ENCODE measurements around the gene FGF8. TPM values are rescaled to one million over a fixed set of nuclear protein-coding genes. Genes with fewer than 3 reads are reported as not detected.

FGF8 gene
- total and polyA plus RNA-seq, 9 of the 15 experiments (the other 6 are each of a cell fraction or from before 2014, with no cell fraction given), result 0.13 to 0.82 (median 0.37) TPM; not detected in 5

GRCh38 chr10:101814466-101815071 lies 38.7 kb upstream of the FGF8 start (continued):
- TF ChIP-seq ZNF507 (tag; conservative IDR thresholded peaks at IDR 0.05) (no peak), ZNF764 (CRISPR knock-in tag; IDR thresholded peaks at IDR 0.05; ENCODE audit: low read depth) (no peak), ZNF316 (IDR thresholded peaks at IDR 0.05) (0 out of 2 replicates have a peak, but pooled peaks have one; percentile 38), MCM7 (IDR thresholded peaks at IDR 0.05) (no peak), TAF15 (IDR thresholded peaks at IDR 0.05; ENCODE audit: low read depth, low read length) (no peak), HOMEZ (CRISPR knock-in tag; IDR thresholded peaks at IDR 0.05) (no peak), HMBOX1 (IDR thresholded peaks at IDR 0.05) (peak; percentile 81), CHD7 (IDR thresholded peaks at IDR 0.05; ENCODE audit: low read depth, low read length) (no peak), NCOA1 (IDR thresholded peaks at IDR 0.05; ENCODE audit: low read depth) (no peak), C11orf30 (IDR thresholded peaks at IDR 0.05; ENCODE audit: low read depth) (peak; percentile 29; the same call in 1 of the 2 replicates), ZNF76 (CRISPR knock-in tag; IDR thresholded peaks at IDR 0.05; ENCODE audit: borderline replicate concordance) (no peak), ZNF133 (CRISPR knock-in tag; IDR thresholded peaks at IDR 0.05) (no peak), ZNF146 (CRISPR knock-in tag; IDR thresholded peaks at IDR 0.05; ENCODE audit: unreplicated experiment) (no peak), MEF2D (tag; conservative IDR thresholded peaks at IDR 0.05; ENCODE audit: low read depth) (no peak), SRSF7 (optimal IDR thresholded peaks at IDR 0.05; ENCODE audit: low read depth, low read length) (no peak), PML (IDR thresholded peaks at IDR 0.05; ENCODE audit: low read length) (no peak), NCOA6 (IDR thresholded peaks at IDR 0.05) (no peak)

Data from K562 (cell line).